GM13976 (cell line): ENCODE results near the gene CFAP74.

Source experiments
- DNase-seq: peaks from one replicate; pipeline ENCODE4 v3.0.0; 2012; ENCODE audit warnings: low spot score
- in situ Hi-C: fragments of 300-500 bp; cut with MboI; formaldehyde crosslinking; loops from one replicate; pipeline ENCODE4 v1.12.0; 2022; ENCODE audit warnings: low sequenced_read_pairs, mixed read lengths, inconsistent platforms; ENCODE audit not compliant: unreplicated experiment
- TF ChIP-seq, protein P1 (sequence below): IDR thresholded peaks from 2 replicates; pipeline ENCODE4 v1.5.1; 2012; ENCODE audit warnings: borderline replicate concordance, mild to moderate bottlenecking; ENCODE audit not compliant: insufficient read depth; ENCODE audit errors: extremely low read depth, missing control alignments, control extremely low read depth

Gene CFAP74

DNA sequence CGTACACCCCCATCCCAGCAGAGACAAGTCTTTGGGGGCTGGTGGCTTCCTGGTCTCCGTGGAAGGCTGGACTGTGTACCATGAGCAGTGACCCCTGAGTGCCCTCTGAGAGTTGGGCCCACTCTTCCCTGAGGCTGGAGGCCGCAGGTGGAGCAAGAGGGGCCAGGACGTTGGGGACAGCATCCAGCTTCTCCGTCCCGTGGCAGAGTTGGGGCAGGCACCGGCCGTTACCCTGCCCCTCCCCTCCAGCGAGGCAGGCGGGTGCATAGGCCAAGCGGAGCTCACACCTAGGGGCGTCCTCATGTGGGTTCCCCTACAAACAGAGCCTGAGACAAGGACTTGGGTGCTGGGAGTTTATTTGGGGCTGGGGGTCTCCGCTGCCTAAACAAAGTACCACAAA is 29.6 kb upstream of the CFAP74 start:
- TF ChIP-seq, protein P1, sequence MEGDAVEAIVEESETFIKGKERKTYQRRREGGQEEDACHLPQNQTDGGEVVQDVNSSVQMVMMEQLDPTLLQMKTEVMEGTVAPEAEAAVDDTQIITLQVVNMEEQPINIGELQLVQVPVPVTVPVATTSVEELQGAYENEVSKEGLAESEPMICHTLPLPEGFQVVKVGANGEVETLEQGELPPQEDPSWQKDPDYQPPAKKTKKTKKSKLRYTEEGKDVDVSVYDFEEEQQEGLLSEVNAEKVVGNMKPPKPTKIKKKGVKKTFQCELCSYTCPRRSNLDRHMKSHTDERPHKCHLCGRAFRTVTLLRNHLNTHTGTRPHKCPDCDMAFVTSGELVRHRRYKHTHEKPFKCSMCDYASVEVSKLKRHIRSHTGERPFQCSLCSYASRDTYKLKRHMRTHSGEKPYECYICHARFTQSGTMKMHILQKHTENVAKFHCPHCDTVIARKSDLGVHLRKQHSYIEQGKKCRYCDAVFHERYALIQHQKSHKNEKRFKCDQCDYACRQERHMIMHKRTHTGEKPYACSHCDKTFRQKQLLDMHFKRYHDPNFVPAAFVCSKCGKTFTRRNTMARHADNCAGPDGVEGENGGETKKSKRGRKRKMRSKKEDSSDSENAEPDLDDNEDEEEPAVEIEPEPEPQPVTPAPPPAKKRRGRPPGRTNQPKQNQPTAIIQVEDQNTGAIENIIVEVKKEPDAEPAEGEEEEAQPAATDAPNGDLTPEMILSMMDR: no peak
- in situ Hi-C loops: no loop called here
- no peak for DNase-seq

DNA sequence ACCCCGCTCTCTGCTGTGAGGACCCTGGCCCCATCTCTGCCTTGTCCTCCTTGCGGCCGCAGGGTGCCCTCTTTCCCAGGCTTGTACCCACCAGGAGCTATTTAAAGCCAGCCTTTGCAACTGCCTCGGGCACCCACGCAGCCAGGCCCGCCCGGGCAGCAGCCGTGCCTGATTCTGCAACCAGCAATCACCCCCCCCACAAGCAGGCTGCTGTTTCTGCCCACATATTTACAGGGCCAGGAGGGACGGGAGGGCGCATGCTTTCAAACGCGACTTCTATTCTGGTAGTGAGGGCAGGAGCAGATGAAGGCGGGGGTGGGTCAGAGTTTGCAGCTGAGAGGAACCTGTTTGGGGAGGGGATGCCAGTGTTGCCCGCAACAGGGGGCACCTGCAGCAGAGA is 29.2 kb upstream of the CFAP74 start:
- no peak for DNase-seq
- in situ Hi-C loops: no loop called here
- TF ChIP-seq, protein P1: no peak

DNA sequence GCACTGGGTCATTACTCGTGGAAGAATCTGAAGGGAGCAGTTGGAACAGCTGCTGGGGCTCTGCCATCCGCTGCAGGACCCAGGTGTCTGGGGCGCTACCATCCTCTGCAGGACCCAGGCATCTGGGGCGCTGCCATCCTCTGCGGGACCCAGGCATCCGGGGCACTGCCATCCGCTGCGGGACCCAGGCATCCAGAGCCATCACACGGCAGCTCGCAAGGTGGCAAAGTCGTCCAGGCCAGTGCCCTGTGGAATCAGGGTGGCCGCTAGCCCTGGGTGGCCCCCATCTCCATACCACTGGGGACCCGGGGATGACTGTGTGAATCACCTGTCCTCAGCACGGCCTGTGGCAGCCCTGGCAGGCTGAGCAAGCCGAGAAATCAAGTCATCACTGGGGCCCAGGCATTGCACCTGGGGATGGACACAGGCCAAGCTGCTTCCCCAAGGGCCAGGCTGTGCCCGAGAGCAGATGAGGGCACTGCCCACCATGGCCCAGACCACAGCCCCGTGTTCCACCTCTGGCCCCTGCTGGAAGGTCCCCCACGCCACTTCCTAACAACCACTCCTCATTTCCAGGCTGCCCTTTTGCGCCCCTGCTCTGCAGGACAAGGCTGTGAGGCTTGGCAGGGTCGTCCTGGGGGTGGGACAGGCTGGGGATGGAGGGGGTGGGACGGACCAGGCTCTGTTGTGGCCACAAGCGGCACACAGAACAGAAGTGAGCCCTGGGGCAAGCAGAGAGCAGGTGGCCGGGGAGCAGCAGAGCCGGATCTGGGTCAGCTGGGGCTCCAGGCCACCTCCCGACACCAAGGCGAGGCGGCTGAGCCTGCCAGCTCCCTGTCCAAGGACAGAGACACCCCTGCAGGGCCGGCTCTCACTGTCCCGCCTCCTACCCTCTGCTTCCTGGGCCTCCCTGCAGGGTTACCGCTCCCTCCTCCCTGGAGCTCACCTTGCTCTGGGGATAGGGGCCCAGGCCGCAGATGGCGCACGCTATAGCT is 28.3 kb upstream of the CFAP74 start:
- DNase-seq: no peak
- in situ Hi-C loops: no loop called here
- TF ChIP-seq, protein P1: no peak

DNA sequence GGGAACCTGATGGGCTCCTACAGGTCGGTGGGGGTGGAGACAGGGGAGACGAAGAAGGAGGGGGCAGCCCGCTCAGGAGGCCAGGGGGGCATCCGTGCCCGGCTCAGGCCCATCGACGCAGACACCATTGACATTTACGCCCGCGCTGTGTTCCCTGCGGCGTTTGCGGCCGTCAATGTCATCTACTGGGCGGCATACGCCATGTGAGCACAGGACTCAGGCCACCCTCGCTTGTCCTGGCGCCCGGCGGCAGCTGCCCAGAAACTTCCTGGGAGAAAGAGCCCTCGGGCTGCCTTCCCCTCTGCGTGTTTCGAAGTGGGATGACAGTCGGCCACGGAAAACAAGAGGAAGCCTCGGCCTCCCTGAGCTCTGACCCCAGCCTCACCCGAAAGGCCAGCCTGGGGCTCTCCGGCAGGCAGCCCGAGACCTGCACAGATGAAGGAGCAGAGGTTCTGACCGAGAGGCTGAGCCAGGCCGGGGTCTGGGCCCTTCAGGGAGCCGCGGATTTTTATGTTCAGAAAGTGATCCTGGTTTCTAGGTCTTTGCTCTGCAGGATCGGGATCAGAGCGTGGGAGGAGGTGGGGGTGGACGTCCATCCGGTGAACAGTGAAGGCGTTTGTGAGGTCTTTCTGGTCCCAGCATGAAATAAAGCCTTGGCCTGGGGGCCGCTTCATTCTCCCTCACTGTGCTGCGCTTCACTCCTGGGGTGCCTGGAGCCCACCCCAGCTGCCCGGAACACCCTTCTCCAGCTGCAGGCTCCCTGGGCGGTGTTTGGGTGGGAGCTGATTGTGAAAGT is 26.7 kb upstream of the CFAP74 start:
- in situ Hi-C loops: no loop called here
- TF ChIP-seq, protein P1: no peak
- no peak for DNase-seq

DNA sequence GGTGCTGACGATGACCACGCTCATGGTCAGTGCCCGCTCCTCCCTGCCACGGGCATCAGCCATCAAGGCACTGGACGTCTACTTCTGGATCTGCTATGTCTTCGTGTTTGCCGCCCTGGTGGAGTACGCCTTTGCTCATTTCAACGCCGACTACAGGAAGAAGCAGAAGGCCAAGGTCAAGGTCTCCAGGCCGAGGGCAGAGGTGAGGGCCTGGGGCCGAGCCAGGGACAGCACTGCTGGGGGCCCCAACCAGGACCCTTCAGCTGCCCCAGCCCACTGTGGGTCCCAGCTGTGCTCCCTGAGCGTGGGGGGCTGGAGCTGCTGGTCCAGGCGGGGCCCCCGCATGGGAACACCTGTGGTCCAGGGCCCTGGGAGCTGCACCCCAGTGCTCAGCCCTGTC is 26.0 kb upstream of the CFAP74 start:
- DNase-seq: no peak
- TF ChIP-seq, protein P1: no peak
- in situ Hi-C loops: no loop called here

DNA sequence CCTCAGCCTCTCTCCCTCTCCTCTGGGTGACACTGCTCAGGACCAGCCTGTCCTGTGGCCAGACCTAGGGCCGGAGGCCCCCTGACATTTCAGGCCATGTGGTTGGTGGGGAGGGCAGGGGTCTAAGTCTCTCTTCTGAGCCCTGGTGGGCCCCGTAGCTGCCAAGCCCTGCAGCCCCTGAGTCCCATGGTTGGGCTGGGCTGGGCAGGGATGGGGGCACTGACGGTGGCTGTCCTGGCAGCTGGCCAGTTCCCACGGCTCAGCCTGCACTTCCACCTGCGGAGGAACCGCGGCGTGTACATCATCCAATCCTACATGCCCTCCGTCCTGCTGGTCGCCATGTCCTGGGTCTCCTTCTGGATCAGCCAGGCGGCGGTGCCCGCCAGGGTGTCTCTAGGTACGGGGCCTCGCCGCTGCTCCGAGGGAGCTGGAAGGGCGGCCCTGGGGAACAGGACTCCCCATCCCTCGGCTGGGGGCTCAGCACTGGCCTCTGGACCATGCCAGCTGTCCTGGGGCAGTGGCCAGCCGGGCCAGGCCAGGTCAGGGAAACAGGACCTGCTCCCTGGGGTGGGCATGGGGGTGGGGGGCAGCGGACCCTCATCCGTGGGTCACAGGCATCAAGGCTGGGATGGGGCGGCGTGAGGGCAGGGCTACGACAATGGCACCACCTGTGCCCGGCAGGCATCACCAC is 25.4 kb upstream of the CFAP74 start:
- DNase-seq: no peak
- in situ Hi-C loops: no loop called here
- TF ChIP-seq, protein P1: no peak
